K562 (cell line): ENCODE results near the gene ANXA8. TPM values are rescaled to one million over a fixed set of nuclear protein-coding genes. Genes with fewer than 3 reads are reported as not detected.

Source experiments
- ATAC-seq: fragments of 200-7000 bp; cut with Tn5 transposase; 3 replicates; pipeline ENCODE4 v1.9.1; 2020; ENCODE audit warnings: moderate library complexity
- BruUV-seq: library from RNA; stranded (reverse); fragments of 400-500 nt; replicated peaks from 2 replicates; lab custom pipeline; 2021; lab: Mats Ljungman, UMichigan
- CTCF ChIA-PET: fragments of 300-600 bp; formaldehyde crosslinking; extraction: SDS; loops from one replicate; lab custom pipeline; 2021; ENCODE audit warnings: low intra/inter-chr PET ratio; lab: Yijun Ruan, JAX
- POLR2A ChIA-PET: fragments of 300-600, 350-650 bp; sonication (Branson Sonifier 250); formaldehyde crosslinking; extraction: SDS; loops from one replicate; lab custom pipeline; 2021; ENCODE audit warnings: antibody characterized with exemption, inconsistent platforms; lab: Yijun Ruan, JAX
- DNase-seq, 4 experiments: peaks; one replicate each; pipeline versions ENCODE4 v3.0.0 to v3.0.0-alpha.2; 2011 to 2018; ENCODE audit warnings: low spot score in 3 of 4, mixed read lengths in 3 of 4; ENCODE audit errors: extremely low read depth in 1 of 4
- FAIRE-seq: peaks from 2 replicates; lab custom pipeline; 2011; peaks lifted over from hg19 to GRCh38; lab: Jason Lieb, UNC
- H2AFZ ChIP-seq: 2 replicates; pipeline ENCODE4 v1.6.0; 2011; ENCODE audit warnings: low read depth, low read length, control low read depth, inconsistent platforms
- H3K27ac ChIP-seq: fragments of 200-600 bp; 3 replicates; pipeline ENCODE4 v1.8.0; 2011; ENCODE audit warnings: low read depth, mild to moderate bottlenecking, control low read depth, inconsistent platforms, low read length, moderate library complexity, mixed read lengths; ENCODE audit errors: extremely low read depth
- H3K27me3 ChIP-seq, 2 experiments: fragments of 300-600 bp in 1 of 2; 2 replicates in 1 of 2; 3 replicates in 1 of 2; pipeline versions ENCODE4 v1.6.0 to v1.8.0; 2011; ENCODE audit warnings: inconsistent platforms in 2 of 2, low read length in 2 of 2, mild to moderate bottlenecking in 1 of 2, mixed read lengths in 1 of 2, moderate library complexity in 1 of 2; ENCODE audit not compliant: control insufficient read depth in 2 of 2, insufficient read depth in 2 of 2
- H3K36me3 ChIP-seq: fragments of 300-600 bp; 3 replicates; pipeline ENCODE4 v1.8.0; 2011; ENCODE audit warnings: mild to moderate bottlenecking, low read length, inconsistent platforms; ENCODE audit not compliant: control insufficient read depth, insufficient read depth
- H3K4me1 ChIP-seq, 2 experiments: fragments of 200-600 bp in 1 of 2; replicated peaks in 1 of 2; 2 replicates in 1 of 2; 3 replicates in 1 of 2; pipeline versions ENCODE4 v1.5.1 to v1.8.0; 2011; ENCODE audit warnings: inconsistent platforms in 2 of 2, low read length in 2 of 2, mild to moderate bottlenecking in 1 of 2, mixed read lengths in 1 of 2, moderate library complexity in 1 of 2; ENCODE audit not compliant: control insufficient read depth in 2 of 2, insufficient read depth in 2 of 2
- H3K4me2 ChIP-seq: 2 replicates; pipeline ENCODE4 v1.6.1; 2011; ENCODE audit warnings: low read length, control low read depth, inconsistent platforms, mixed read lengths; ENCODE audit not compliant: insufficient read depth
- H3K4me3 ChIP-seq: fragments of 200-600 bp; sonication (generic), shearing (Covaris generic); 2 replicates; pipeline ENCODE4 v1.5.1; 2016; ENCODE audit warnings: control low read depth, inconsistent platforms
- H3K79me2 ChIP-seq: fragments of 200-600 bp; 3 replicates; pipeline ENCODE4 v1.8.0; 2011; ENCODE audit warnings: low read length, inconsistent platforms; ENCODE audit not compliant: control insufficient read depth, insufficient read depth
- H3K9ac ChIP-seq, 2 experiments: 2 replicates each; pipeline versions ENCODE4 v1.6.0 to v1.6.1; 2011; ENCODE audit warnings: low read depth in 2 of 2, low read length in 2 of 2, control low read depth in 1 of 2, inconsistent platforms in 1 of 2, mild to moderate bottlenecking in 1 of 2, mixed read lengths in 1 of 2; ENCODE audit not compliant: insufficient read depth in 1 of 2
- H3K9me1 ChIP-seq: one replicate; pipeline ENCODE4 v1.6.0; 2011; ENCODE audit warnings: inconsistent platforms, mild to moderate bottlenecking, low read length, moderate library complexity; ENCODE audit not compliant: control insufficient read depth, insufficient read depth
- H3K9me3 ChIP-seq: replicated peaks from 2 replicates; pipeline ENCODE4 v1.5.1; 2011; ENCODE audit warnings: low read depth, low read length, inconsistent platforms; ENCODE audit not compliant: control insufficient read depth, insufficient read depth
- H4K20me1 ChIP-seq: replicated peaks from 2 replicates; pipeline ENCODE4 v1.6.1; 2011; ENCODE audit warnings: low read length, inconsistent platforms, mixed read lengths; ENCODE audit not compliant: control insufficient read depth, insufficient read depth
- FOSL1 ChIP-seq: fragments of 200-800 bp; sonication (Bioruptor generic); conservative IDR thresholded peaks from 2 replicates; pipeline ENCODE4 v1.6.1; 2016; ENCODE audit warnings: missing genetic modification characterization, missing compliant biosample characterization
- ZNF408 ChIP-seq: fragments of 250-450 bp; sonication (Bioruptor Pico); IDR thresholded peaks from 2 replicates; pipeline ENCODE4 v1.4.0; 2020; ENCODE audit warnings: low read depth, mild to moderate bottlenecking, moderate library complexity
- ZNF77 ChIP-seq: fragments of 250-450 bp; sonication (Bioruptor Pico); IDR thresholded peaks from 2 replicates; pipeline ENCODE4 v1.5.0; 2020
- WGBS: fragments of 100-300 bp; shearing (Covaris generic); methylation state at CpG from one replicate; pipeline ENCODE4 v1.1.6; 2016; ENCODE audit warnings: low coverage, mixed read lengths; ENCODE audit not compliant: insufficient coverage; ENCODE audit errors: missing lambda C conversion rate; 5-methylcytosine and 5-hydroxymethylcytosine counted together
- in situ Hi-C: fragments of 300-500 bp; cut with MboI; formaldehyde crosslinking; loops from 4 replicates; pipeline ENCODE4 v1.15.0; 2018; ENCODE audit warnings: inconsistent platforms, mixed read lengths
- intact Hi-C: fragments of 100-400 bp; cut with micrococcal nuclease; formaldehyde crosslinking; loops from 2 replicates; pipeline ENCODE4 v1.14.2; 2022
- polyA plus RNA-seq, 8 experiments: library from polyadenylated mRNA; depleted of rRNA in 4 of 8; stranded (reverse) in 5 of 8; unstranded in 3 of 8; fragments of >200 nt; fragmentation: Nextera tagmentation in 2 of 8; fragmentation: Illumina TruSeq in 1 of 8; extraction: Ambion mirVana in 2 of 8; extraction: Trizol in 1 of 8; gene quantifications; 2 replicates each; pipeline versions ENCODE4 v1.2.1 to v1.2.3, GENCODE V29; 2011 to 2014; ENCODE audit warnings: inconsistent platforms in 1 of 8, missing spikeins in 1 of 8
- total RNA-seq, 7 experiments: library from RNA; depleted of rRNA in 6 of 7; stranded (reverse); fragments of >200 nt in 6 of 7; fragmentation: Illumina TruSeq in 2 of 7; extraction: Trizol in 2 of 7; gene quantifications; 2 replicates each; pipeline versions ENCODE4 v1.2.1 to v1.2.3, GENCODE V29; 2011 to 2021; ENCODE audit warnings: low replicate concordance in 1 of 7

The ANXA8 gene
- total and polyA plus RNA-seq, 9 of the 15 experiments (the other 6 are each of a cell fraction or from before 2014, with no cell fraction given) = not detected

- Histone ChIP-seq H3K9me3 (no peaks in the 10 kb centered on the region), H4K20me1 (0 out of 2 replicates have a peak, but pooled peaks cover 2% of the 10 kb centered on the region), H3K79me2 (no peaks in the 10 kb centered on the region), H3K4me2 (no peak overlapping the region), H3K36me3 (no peaks in the 10 kb centered on the region), H3K4me1 (peaks cover 0 to 5% of the 10 kb centered on the region in 2 experiments; a peak in 1 of 5 replicates), H3K4me3 (no peak overlapping the region), H3K9me1 (no peaks in the 10 kb centered on the region), H3K27me3 (peaks cover 6 to 45% of the 10 kb centered on the region in 2 experiments; a peak in 4 of 5 replicates), H3K27ac (no peak overlapping the region), H3K9ac (no peak overlapping the region; a peak in 1 of 4 replicates), H2AFZ (no peak overlapping the region)
- no TSS peak for BruUV-seq
- in situ Hi-C loops = no loop called here
- ChIA-PET CTCF (no interaction called here), POLR2A (no interaction called here)
- ATAC-seq (peak; percentile 24; the same call in 1 of the 3 replicates), FAIRE-seq (no peak), DNase-seq (no peak)
- 2% methylated on average over 7 of the region's 7 CpGs for WGBS
- TF ChIP-seq ZNF77 (CRISPR knock-in tag) = no peak
- peak; percentile 85 for TF ChIP-seq FOSL1 (tag)
- TF ChIP-seq ZNF408 (CRISPR knock-in tag) = no peak
- intact Hi-C loops = no loop called here
Measured at GRCh38 chr10:47421057-47421952, 62.6 kb downstream of the ANXA8 start.
